Activated T-cell treated with anti-CD3 and anti-CD28 coated beads for 48 hours (primary cell): ENCODE results near the gene CDK10.

ENCODE experiments used
- DNase-seq: peaks from one replicate; pipeline ENCODE4 v3.0.0-alpha.2; 2020; ENCODE audit warnings: low read depth

Gene CDK10

GRCh38 chr16:89716493-89716892, 30.0 kb downstream of the CDK10 start:
- no peak for DNase-seq

GRCh38 chr16:89716916-89717687, 30.6 kb downstream of the CDK10 start:
- DNase-seq = no peak

DNA sequence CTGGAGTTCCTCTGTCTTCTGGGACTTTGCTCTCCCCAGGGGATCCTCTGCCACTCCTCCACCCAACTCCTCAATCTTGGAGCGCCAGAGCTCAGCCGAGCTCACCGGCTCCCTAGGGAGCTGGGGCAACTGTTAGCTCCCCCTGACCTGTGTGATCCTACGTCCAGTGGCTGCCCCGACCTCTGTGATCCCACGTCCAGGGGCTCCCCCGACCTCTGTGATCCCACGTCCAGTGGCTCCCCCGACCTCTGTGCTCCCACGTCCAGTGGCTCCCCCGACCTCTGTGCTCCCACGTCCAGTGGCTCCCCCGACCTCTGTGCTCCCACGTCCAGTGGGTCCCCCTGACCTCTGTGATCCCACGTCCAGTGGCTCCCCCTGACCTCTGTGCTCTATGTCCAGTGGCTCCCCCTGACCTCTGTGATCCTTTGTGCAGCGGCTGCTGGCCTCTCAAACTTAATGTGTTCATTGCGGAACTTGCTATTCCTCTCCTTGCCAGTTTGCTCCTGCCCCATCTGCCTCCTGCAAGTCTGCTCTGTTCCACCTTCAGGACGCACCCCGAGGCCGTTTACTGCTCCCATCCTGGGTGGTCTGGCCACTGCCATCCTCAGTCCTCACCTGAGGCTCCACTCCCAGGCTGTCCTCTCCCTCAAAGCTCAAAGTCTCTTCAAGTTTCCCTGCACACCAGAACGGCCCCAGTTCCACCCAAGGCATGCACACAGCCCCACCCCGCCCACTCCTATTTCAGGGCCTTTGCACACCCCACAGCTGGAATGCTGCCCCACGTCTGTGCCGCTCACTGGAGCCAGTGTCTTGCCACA, 31.4 kb downstream of the CDK10 start:
- DNase-seq = no peak

DNA sequence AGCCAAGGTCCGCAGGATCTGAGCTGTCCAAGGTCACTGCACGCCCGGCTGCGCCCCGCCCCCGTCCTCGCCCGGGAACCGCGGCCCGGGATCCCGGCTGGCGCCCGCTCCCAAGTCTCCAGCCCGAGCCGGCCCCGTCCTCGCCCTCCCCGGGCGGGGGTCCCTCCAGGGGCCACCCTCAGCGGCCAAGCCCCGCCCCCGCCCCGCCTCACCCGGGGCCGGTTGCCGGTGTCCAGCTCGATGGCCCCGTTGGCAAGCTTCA, 34.0 kb downstream of the CDK10 start:
- DNase-seq = no peak

DNA sequence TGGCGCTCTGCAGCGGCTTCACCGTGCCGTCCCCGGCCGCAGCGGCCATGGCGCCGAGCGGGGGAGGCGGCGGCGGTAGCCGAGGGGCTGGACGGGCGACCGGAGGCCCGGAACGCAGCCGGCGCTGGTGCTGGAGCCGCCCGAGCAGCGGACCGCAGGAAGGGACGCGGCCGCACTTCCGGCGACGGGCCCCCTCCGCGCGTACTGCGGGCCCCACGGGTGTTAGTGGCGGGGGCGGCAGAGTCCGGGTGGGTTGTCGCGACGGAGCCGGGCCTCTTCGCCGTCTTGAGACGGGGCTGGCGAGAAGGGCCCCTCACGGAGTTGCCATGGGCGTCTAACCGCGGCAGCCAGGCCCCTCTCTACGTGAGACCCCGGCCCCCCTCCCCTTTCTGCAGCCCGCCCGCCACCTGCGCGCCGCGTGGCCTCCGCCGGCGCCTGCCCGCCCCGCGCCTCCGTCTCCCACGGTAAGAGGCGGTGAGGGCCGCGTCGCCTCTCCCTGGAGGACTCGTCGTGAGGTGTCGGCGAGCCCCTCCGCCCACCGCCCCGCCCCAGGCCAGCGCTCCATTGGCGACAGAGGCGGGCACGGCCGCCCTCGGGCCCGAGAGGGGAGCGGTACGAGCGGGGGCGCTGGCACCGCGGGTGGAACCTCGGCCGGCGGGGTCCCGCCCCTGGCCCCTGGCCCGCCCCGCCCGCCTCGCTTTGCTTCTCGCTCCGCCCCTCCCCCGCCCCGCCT, 34.5 kb downstream of the CDK10 start, which contains the start of the genes VPS9D1 and ZNF276:
TSS of gene VPS9D1 (minus strand) at position 86 of the 733 bp plus-strand sequence. CDS start at position 49, 37 bp downstream.
TSS of gene ZNF276 (plus strand) at position 725 of the 733 bp plus-strand sequence. CDS start 104 bp downstream, outside the sequence.
- DNase-seq = peak; percentile 83

DNA sequence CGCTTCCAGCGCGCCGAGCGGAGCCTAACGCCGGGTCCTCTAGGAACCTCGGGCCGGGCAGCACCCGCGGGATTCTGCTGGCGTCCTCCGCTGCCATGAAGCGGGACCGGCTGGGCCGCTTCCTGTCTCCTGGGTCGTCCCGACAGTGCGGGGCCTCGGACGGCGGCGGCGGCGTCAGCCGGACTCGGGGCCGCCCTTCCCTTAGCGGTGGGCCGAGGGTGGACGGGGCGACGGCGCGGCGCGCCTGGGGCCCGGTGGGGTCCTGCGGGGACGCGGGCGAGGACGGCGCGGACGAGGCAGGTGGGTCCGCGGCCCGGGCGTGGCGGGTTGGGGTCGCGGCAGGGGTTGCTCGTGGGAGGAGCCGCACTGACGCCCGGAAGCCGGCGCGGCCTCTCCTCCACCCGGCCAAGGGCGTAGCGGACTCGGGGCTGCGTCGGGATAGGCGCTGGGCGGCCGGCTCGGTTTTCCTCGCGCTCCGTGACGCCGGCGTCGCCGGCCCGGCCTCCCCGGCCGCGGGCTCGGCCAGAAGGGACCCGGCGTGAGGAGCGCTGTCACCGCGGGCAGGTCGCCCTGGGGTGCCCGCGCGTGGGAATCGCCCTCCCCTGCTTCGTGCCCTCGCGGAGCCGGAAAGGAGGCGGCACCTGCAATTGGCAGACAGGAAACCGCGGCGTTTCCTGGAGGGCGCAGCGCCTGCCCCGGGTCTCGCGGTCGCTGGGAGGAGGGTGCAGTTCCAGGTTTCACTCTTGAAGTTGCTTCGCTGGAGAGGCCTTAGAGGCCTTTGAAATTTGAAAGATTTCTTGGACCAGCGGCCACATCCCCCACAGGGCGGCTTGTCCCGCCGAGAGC, 35.3 kb downstream of the CDK10 start:
- peak; percentile 77 for DNase-seq

DNA sequence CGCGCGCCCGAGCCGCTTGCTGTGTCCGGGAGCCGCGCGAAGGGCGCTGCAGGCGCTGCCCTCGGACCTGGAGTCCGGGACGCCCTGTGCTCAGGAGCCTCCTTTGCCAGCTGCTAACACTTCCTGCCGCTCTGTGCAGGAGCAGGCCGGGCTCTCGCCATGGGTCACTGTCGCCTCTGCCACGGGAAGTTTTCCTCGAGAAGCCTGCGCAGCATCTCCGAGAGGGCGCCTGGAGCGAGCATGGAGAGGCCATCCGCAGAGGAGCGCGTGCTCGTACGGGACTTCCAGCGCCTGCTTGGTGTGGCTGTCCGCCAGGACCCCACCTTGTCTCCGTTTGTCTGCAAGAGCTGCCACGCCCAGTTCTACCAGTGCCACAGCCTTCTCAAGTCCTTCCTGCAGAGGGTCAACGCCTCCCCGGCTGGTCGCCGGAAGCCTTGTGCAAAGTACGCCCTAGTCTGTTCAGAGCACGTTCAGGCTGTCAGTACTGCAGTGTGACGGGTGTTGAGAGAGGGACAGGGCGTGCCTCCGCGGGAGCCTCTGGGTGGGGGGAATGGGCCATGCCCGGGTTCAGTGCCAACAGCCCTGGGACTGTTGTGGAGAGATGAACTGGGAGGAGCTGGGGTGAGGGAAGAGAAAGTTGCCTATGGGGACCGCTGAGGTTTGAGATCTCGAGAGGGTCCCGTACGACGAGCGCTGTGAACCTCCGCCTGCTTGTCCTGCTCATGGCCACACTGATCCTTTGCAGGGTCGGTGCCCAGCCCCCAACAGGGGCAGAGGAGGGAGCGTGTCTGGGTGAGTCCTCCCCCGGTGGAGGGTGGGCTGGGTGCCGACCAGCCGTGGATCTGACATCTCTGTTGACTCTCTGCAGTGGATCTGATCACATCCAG, 36.1 kb downstream of the CDK10 start:
- DNase-seq = peak; percentile 62

- peak; percentile 64 for DNase-seq
Measured at GRCh38 chr16:89723279-89724250, 37.1 kb downstream of the CDK10 start.

DNA sequence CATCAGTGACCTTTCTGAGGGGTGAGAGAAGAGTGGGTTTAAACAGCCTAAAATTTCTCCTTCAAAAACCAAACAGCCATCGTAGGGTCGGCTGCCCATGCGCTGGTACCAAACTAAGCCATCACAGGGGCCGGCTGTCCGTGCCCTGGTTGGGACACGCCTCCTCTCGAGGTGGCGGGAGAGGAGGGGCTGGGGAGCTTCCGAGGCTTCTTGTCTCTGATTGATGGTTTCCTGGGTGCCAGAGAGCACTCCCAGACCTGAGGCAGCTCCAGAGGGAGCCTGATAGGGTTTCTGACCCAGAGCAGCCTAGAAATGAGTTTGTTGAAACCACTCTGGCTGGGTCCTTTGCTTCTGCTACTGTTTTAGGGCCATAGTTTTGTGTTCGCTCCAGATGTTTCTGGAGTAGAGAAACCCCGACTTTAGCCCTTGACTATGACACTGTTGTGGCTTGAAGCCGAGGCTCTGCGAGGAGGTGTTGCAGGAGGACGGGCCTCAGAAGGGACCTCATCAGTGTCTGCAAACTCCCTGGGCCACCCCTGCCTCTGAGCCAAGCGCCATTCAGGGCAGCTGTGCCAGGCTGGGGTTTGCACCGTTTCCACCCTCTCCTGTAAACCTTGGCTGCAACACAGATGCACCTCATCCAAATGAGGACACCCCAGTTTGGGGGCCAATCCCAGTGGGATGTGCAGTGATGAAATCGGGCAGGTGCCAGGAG, 41.1 kb downstream of the CDK10 start:
- no peak for DNase-seq

DNA sequence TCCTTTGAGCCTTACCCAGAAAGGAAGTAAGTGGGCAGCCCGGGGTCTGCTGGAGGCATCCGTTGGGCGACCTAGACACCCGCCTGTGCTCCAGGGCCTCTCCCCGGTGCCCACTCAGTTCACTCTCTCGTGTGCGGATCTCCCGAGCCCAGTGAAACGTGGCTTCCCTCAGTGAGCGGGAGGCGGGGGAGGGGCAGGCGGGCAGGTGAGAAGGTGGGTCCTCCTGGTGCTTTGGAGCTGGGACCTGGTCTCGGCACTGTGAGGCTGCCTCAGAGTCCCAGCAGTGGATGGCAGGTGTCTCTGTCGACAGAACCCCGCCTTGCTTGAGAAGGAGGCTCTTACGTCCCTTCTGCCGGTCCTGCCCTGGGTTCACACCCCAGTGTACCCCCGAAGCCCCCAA, 42.8 kb downstream of the CDK10 start:
- no peak for DNase-seq

DNA sequence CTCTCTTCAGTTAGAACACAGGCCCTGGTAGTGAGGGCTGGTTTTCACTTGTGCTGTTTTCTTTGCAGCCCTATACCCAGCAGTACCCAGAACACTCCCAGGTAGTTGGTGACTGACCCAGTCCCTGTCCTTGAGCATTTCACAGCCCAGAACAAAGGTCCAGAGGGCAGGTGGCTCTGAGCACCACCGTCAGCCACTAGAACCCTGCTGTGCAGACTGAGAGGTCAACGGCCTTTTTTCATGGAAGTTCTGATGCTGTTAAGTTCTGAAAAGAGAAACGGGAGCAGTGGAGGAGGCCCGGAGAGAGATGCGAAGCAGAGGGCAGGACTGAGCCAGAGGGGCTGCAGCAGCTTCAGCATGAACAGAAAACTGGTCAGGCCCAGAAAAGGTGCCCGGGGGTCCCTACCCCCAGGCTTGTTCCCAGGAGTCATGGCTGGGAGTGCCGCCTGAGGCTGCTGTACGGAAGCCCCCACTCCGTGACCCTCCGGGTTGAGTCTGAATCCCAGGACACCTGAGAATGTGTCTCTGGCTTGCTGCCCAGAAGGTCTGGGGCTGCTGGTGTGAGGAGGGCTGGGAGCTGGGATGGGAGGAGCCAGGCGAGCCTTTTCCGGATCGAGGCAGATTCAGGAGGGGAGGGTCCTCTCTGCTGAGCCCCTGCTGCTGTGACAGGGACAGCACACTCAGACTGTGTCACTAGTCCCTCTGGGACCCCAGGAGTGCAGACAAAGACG, 43.5 kb downstream of the CDK10 start:
- no peak for DNase-seq

- DNase-seq = no peak
Measured at GRCh38 chr16:89730610-89731234, 44.2 kb downstream of the CDK10 start.

- DNase-seq = no peak
Measured at GRCh38 chr16:89732142-89732917, 45.8 kb downstream of the CDK10 start.

GRCh38 chr16:89732918-89733242, 46.4 kb downstream of the CDK10 start:
- DNase-seq = no peak

GRCh38 chr16:89733322-89733721, 46.8 kb downstream of the CDK10 start:
- DNase-seq = no peak

DNA sequence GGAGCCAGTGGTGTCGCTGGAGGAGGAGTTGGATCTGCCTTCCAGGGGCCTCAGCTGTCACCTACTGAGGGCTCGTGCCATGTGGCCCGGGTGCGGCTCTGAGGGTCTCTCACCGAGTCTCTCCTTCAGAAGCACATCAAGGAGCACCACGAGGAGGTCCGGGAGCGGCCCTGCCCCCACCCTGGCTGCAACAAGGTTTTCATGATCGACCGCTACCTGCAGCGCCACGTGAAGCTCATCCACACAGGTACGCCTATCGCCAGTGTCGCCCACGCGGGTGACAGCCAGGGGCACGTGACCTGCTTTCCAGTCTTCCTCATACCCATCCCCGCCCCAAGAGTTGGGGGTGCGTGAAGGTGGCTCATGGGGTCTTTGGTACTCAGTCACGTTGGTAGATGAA, 47.3 kb downstream of the CDK10 start:
- DNase-seq = no peak

GRCh38 chr16:89736554-89736953, 50.1 kb downstream of the CDK10 start:
- DNase-seq = no peak
